ENCODE results near the gene SMIM24. TPM values are rescaled to one million over a fixed set of nuclear protein-coding genes. Genes with fewer than 3 reads are reported as not detected.

Gene SMIM24
- total RNA-seq, 3 donors from 2014 or later (not counting 1 experiment from before 2014, with no cell fraction given) = 0.33 to 0.42 TPM; not detected in 1

- no peak overlapping the region for H3K27ac Mint-ChIP-seq
- WGBS (ENCODE audit: insufficient coverage) = 96% methylated on average over 33 of the region's 33 CpGs
- H3K36me3 ChIP-seq (ENCODE audit: control insufficient read depth, insufficient read depth, low read length) = peaks cover 52% of the 10 kb centered on the region
Observed at GRCh38 chr19:3524078-3524842, 43.9 kb upstream of the SMIM24 start.

GRCh38 chr19:3523361-3524077 is 43.2 kb upstream of the SMIM24 start:
- WGBS (ENCODE audit: insufficient coverage) = 98% methylated on average over 21 of the region's 21 CpGs
- no peak overlapping the region for H3K27ac Mint-ChIP-seq
- peaks cover 11 to 14% of the 10 kb centered on the region in 2 donors for H3K4me1 Mint-ChIP-seq
- peaks cover 3% of the 10 kb centered on the region for H3K4me1 ChIP-seq (ENCODE audit: control insufficient read depth, insufficient read depth, low read length)
- no peaks in the 10 kb centered on the region for H3K36me3 Mint-ChIP-seq
- H3K4me3 ChIP-seq (ENCODE audit: low read length) = no peak overlapping the region
- no peak overlapping the region for H3K27ac ChIP-seq (ENCODE audit: low read length)
- no peaks in the 10 kb centered on the region for H3K27me3 Mint-ChIP-seq (ENCODE audit: low read depth in 2 of 2)
- no peaks in the 10 kb centered on the region for H3K9me3 ChIP-seq (ENCODE audit: control insufficient read depth, insufficient read depth, low read length)
- TF ChIP-seq CTCF (IDR thresholded peaks at IDR 0.05) = no peak
- H3K27me3 ChIP-seq (ENCODE audit: control insufficient read depth, insufficient read depth, low read length) = no peaks in the 10 kb centered on the region
- H3K4me3 Mint-ChIP-seq = no peak overlapping the region
- intact Hi-C loops (cut with micrococcal nuclease) = no loop called here
- no peak for ATAC-seq
- DNase-seq = no peak
- no peaks in the 10 kb centered on the region for H3K9me3 Mint-ChIP-seq
- H3K36me3 ChIP-seq (ENCODE audit: control insufficient read depth, insufficient read depth, low read length) = peaks cover 52% of the 10 kb centered on the region

More at GRCh38 chr19:3524078-3524842, 43.9 kb upstream of the SMIM24 start:
- Histone ChIP-seq H3K4me3 (ENCODE audit: low read length) (no peak overlapping the region), H3K4me1 (ENCODE audit: control insufficient read depth, insufficient read depth, low read length) (peaks cover 3% of the 10 kb centered on the region), H3K9me3 (ENCODE audit: control insufficient read depth, insufficient read depth, low read length) (no peaks in the 10 kb centered on the region), H3K27ac (ENCODE audit: low read length) (no peak overlapping the region), H3K27me3 (ENCODE audit: control insufficient read depth, insufficient read depth, low read length) (no peaks in the 10 kb centered on the region)
- H3K27me3 Mint-ChIP-seq (ENCODE audit: low read depth in 2 of 2) = no peaks in the 10 kb centered on the region
- peaks cover 11 to 14% of the 10 kb centered on the region in 2 donors for H3K4me1 Mint-ChIP-seq
- no peak overlapping the region for H3K4me3 Mint-ChIP-seq
- intact Hi-C loops (cut with micrococcal nuclease) = no loop called here
- no peak for DNase-seq
- H3K9me3 Mint-ChIP-seq = no peaks in the 10 kb centered on the region
- no peaks in the 10 kb centered on the region for H3K36me3 Mint-ChIP-seq
- TF ChIP-seq CTCF (IDR thresholded peaks at IDR 0.05) = no peak
- ATAC-seq = no peak

DNA sequence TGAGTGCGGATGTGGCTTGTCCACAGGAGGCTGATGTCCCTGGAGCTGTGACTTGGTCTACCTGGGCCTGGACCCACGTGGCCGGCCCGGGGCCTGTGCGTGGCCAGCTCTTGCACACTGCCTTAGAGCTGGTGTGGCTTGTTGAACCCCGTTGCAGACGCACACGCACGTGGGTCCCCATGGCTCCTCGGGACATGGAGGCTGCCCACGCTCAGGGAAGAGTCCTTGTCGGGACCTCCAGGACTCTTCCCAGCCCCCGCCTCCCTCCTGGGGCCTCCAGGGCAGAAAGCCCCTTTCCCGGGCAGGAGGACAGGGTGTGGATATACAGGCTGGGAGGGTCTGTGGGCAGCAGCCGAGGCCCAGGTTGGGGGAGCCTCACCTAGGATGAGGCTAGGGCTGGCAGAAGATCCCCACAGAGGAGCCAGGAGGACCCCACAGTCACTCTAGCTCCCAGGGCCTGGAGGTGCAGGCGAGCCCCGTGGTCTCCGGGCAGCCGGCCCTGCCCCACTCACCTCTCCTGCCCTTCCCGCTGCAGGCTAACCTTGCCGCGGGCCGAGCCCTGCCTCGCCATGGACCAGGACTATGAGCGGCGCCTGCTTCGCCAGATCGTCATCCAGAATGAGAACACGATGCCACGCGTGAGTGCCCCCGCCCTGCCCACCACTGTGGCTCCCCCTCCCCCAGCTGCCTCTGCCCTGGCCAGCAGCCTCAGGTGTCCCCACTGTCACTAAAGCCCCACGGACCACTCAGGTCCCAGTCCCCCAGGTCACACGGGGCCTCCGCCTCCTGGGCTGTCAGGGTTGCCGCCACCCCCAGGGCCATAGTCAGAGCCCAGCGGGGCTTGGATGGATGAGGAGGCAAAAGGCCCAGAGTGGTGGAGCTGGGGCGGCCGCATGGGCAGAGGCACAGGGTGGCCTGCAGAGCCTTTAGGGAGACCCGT is 42.4 kb upstream of the SMIM24 start:
- no peak overlapping the region for H3K27ac ChIP-seq (ENCODE audit: low read length)
- intact Hi-C loops (cut with micrococcal nuclease) = no loop called here
- DNase-seq = no peak
- peaks cover 45% of the 10 kb centered on the region for H3K36me3 ChIP-seq (ENCODE audit: control insufficient read depth, insufficient read depth, low read length)
- H3K4me3 ChIP-seq (ENCODE audit: low read length) = no peak overlapping the region
- no peak overlapping the region for H3K27ac Mint-ChIP-seq
- H3K9me3 ChIP-seq (ENCODE audit: control insufficient read depth, insufficient read depth, low read length) = no peaks in the 10 kb centered on the region
- H3K27me3 Mint-ChIP-seq (ENCODE audit: low read depth in 2 of 2) = no peaks in the 10 kb centered on the region
- H3K9me3 Mint-ChIP-seq = no peaks in the 10 kb centered on the region
- no peak for TF ChIP-seq CTCF (IDR thresholded peaks at IDR 0.05)
- ATAC-seq = no peak
- H3K4me1 ChIP-seq (ENCODE audit: control insufficient read depth, insufficient read depth, low read length) = peaks cover 3% of the 10 kb centered on the region
- no peaks in the 10 kb centered on the region for H3K27me3 ChIP-seq (ENCODE audit: control insufficient read depth, insufficient read depth, low read length)
- H3K4me1 Mint-ChIP-seq = peaks cover 11 to 14% of the 10 kb centered on the region in 2 donors
- H3K36me3 Mint-ChIP-seq = no peaks in the 10 kb centered on the region
- H3K4me3 Mint-ChIP-seq = no peak overlapping the region
- 97% methylated on average over 40 of the region's 40 CpGs for WGBS (ENCODE audit: insufficient coverage)
